SK-N-SH (cell line): ENCODE measurements around the gene KLF7.

Experiments
- CTCF ChIP-seq: fragments of 200-600 bp; sonication (generic); IDR thresholded peaks from 2 replicates; pipeline ENCODE4 v1.6.1; 2017; ENCODE audit warnings: antibody characterized with exemption, mild to moderate bottlenecking, moderate library complexity
- ELF1 ChIP-seq: IDR thresholded peaks from 2 replicates; pipeline ENCODE4 v1.4.0; 2012
- POLR2AphosphoS5 ChIP-seq: IDR thresholded peaks from 2 replicates; pipeline ENCODE4 v1.6.1; 2012; ENCODE audit warnings: low read depth, low read length
- TF ChIP-seq, protein P1 (sequence below): IDR thresholded peaks from 2 replicates; pipeline ENCODE4 v1.4.0; 2012; ENCODE audit warnings: low read depth, borderline replicate concordance

DNA sequence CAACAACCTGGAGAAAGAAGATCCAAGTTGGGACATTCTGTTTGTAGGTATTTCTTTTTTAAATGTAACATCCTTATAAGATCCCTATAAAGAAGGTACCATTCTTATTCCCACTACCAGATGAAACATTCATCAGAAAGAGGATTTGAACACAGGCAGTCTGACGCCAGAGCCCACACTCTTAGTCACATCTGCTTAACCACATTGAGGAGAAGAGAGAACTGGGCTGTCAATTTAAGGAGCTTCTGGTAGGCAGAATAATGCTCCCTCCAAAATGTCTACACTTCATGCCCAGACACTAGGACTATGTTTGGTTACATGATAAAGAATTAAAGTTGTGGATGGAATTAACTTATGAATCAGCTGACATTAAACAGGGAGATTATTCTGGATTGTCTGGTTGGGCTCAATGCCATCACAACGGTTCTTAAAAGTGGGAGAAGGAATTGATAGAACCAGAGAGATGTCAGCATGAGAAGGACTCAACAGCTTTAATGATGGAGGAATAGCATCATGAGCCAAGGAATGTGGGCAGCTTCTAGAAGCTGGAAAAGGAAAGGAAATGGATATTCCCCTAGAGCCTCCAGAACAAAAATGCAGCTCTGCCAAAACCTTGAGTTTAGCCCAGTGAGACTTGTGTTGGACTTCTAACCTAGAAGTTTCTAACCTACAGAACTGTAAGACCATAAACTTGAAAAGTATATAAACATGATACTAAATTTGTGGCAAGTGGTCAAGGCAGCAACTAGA lies 82.2 kb downstream of the KLF7 start:
- TF ChIP-seq CTCF (no peak), POLR2AphosphoS5 (no peak), ELF1 (no peak)
- TF ChIP-seq, protein P1, sequence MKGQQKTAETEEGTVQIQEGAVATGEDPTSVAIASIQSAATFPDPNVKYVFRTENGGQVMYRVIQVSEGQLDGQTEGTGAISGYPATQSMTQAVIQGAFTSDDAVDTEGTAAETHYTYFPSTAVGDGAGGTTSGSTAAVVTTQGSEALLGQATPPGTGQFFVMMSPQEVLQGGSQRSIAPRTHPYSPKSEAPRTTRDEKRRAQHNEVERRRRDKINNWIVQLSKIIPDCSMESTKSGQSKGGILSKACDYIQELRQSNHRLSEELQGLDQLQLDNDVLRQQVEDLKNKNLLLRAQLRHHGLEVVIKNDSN = no peak
